Gastroesophageal sphincter (tissue), 3 donors: Measurements from ENCODE around the gene UBA6.

Experiments
- CTCF ChIP-seq, 4 experiments: fragments of 200-600 bp in 2 of 4; fragments of 450-650 bp in 2 of 4; sonication (generic) in 1 of 4; IDR thresholded peaks; one replicate each; pipeline ENCODE4 v1.5.1; 2017 to 2019; ENCODE audit warnings: antibody characterized with exemption in 4 of 4, mild to moderate bottlenecking in 2 of 4, moderate library complexity in 2 of 4
- POLR2A ChIP-seq, 2 donors: fragments of 450-650 bp; IDR thresholded peaks; one replicate each; pipeline ENCODE4 v1.6.1; 2017; ENCODE audit warnings: antibody characterized with exemption in 2 of 2, mild to moderate bottlenecking in 2 of 2, moderate library complexity in 1 of 2
- POLR2AphosphoS5 ChIP-seq: sonication (generic); formaldehyde crosslinking; IDR thresholded peaks from one replicate; pipeline ENCODE4 v1.6.1; 2017; ENCODE audit warnings: antibody characterized with exemption

DNA sequence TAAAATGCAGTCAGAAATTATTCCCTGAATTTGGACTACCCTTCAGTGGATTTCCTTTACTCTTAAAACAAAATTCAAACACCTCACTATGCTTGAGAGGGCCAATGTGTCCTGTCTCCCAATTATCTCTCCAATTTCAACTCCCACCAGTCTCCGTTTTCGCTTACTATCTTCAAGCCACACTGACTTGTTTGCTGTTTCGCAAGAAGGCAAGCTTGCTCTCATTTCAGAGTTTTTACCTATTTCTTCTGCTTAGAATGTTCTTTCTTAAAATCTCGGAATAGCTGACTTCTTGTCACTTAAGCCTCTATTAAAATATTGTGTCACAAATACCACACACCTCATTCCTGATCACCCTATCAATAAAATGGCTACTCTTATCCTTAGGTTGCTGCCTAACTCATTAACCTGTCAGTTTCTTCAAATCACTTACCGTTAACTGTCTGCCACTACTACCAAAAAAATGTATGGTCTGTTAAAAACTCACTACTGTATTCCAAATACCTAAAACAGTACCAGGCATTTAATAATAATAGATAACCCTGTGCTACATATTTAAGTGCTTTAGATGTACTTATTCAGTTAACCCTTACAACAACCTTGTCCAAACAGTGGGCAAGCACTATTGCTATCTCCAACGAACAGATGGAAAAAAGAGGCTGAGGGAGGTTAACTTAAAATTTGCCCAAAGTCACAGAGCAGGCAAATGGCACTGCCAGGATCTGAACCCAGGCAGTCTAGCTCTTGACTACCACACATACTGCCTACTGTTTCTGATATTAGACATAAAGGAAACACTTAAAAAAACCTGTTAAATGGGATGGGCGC lies 2.9 kb downstream of the UBA6 start:
- TF ChIP-seq POLR2A (IDR thresholded peaks at IDR 0.05), result no peak
- no peak for TF ChIP-seq CTCF (IDR thresholded peaks at IDR 0.05)
- no peak for TF ChIP-seq POLR2AphosphoS5
